ENCODE measurements around the gene LHX5. TPM values are rescaled to one million over a fixed set of nuclear protein-coding genes. Genes with fewer than 3 reads are reported as not detected.

Gene LHX5
- total RNA-seq, 1 donor, result not detected

DNA sequence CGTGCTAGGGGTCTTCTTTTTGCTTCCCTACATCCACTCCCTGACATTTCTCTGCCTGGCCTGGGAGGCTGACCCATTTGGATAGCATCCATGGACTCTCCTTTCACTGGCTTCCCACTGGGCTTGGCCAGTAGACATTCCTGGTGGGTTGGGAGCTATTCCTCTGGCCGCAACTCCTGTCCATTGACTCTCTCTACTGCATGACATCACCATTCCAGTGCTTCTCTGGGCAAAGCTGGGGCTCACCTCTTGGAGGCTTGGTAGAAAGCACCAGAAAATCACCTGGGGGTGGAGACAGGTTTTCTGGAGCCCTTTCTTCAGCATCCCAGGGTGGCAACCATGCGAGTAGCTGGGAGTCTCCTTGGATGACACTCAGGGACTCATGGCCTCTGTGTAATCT lies 16.7 kb upstream of the LHX5 start:
- no peak for DNase-seq (ENCODE audit: low read depth)
- TF ChIP-seq CTCF (IDR thresholded peaks at IDR 0.05; ENCODE audit: insufficient read depth, low read depth, low read length), result no peak
- no peak overlapping the region for H3K4me3 ChIP-seq (ENCODE audit: low read depth, low read length)

DNA sequence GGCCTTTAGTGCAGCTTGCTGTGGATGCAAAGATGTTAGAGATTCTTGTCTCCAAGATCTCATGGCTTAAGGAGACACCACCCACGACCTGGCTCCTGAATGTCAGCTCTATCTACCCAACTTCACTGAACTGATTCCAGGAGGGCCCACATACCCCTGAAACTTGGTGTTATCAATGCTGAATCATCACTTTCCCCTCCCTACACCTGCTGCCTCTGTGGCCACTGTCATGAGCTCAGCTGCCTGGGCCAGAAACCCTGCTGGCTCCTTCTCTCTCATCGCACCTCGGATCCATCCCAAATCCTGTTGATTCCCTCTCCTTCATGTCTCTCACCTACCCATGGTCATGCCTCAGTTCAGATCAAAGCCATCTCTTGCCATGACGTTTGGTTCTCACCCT lies 15.1 kb upstream of the LHX5 start:
- no peak for TF ChIP-seq CTCF (IDR thresholded peaks at IDR 0.05; ENCODE audit: insufficient read depth, low read depth, low read length)
- H3K4me3 ChIP-seq (ENCODE audit: low read depth, low read length), result no peak overlapping the region
- no peak for DNase-seq (ENCODE audit: low read depth)

GRCh38 chr12:113485330-113485729 lies 13.7 kb upstream of the LHX5 start:
- no peak for TF ChIP-seq CTCF (IDR thresholded peaks at IDR 0.05; ENCODE audit: insufficient read depth, low read depth, low read length)
- no peak overlapping the region for H3K4me3 ChIP-seq (ENCODE audit: low read depth, low read length)
- DNase-seq (ENCODE audit: low read depth), result no peak

- H3K4me3 ChIP-seq (ENCODE audit: low read depth, low read length), result no peak overlapping the region
- no peak for TF ChIP-seq CTCF (IDR thresholded peaks at IDR 0.05; ENCODE audit: insufficient read depth, low read depth, low read length)
- no peak for DNase-seq (ENCODE audit: low read depth)
These were observed 10.7 kb upstream of the LHX5 start for GRCh38 chr12:113482334-113482733.

DNA sequence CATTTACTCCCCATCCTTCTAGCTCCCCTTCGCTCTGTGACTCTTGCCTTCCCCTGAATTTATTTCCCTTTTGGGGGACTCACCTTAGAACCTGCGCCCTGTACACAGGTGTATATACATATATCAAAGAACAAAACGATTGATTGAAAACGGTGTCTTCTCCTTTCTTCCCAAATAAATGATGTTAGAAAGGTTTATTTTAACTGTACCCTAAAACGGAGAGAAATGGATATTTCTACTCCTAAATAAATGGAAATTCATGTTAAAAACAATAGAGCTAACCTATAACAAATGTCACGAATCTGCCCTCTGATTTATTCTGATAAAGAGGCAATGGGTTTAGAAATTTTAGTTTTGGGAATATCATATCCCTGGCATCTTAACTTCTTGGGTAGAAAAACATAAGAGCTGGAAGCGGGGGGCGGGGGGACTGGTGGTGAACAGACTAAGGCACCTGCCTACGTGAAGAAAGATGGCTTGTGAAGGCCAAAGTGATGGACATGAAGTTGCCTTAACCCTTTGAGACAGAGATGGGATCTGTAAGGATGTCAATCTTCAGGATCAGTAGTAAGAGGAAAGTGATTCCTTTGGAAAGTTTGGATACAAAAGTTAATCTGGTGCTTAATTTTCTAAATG lies 8.8 kb upstream of the LHX5 start:
- TF ChIP-seq CTCF (IDR thresholded peaks at IDR 0.05; ENCODE audit: insufficient read depth, low read depth, low read length), result no peak
- H3K4me3 ChIP-seq (ENCODE audit: low read depth, low read length), result no peak overlapping the region
- DNase-seq (ENCODE audit: low read depth), result no peak

- peak; percentile 30 for DNase-seq (ENCODE audit: low read depth)
- no peak overlapping the region for H3K4me3 ChIP-seq (ENCODE audit: low read depth, low read length)
- TF ChIP-seq CTCF (IDR thresholded peaks at IDR 0.05; ENCODE audit: insufficient read depth, low read depth, low read length), result no peak
These were observed 8.1 kb upstream of the LHX5 start for GRCh38 chr12:113479590-113480335.
